RWPE1 (cell line): Measurements from ENCODE around the gene TMEFF1.

Experiments used
- CTCF ChIA-PET: fragments of 350-600 bp; sonication (Branson Sonifier 250); formaldehyde crosslinking; extraction: SDS; loops from one replicate; lab custom pipeline; 2021; lab: Yijun Ruan, JAX
- POLR2A ChIA-PET: fragments of 400-600 bp; formaldehyde crosslinking; extraction: SDS; loops from one replicate; lab custom pipeline; 2020; ENCODE audit warnings: antibody characterized with exemption; ENCODE audit not compliant: low non-redundant PET; lab: Yijun Ruan, JAX
- DNase-seq: peaks from one replicate; pipeline ENCODE4 v3.0.0; 2012; ENCODE audit warnings: low spot score
- H3K27ac ChIP-seq: fragments of 450-650 bp; 2 replicates; pipeline ENCODE4 v1.5.1; 2017
- TF ChIP-seq, protein P1 (sequence below): fragments of 450-650 bp; conservative IDR thresholded peaks from 2 replicates; pipeline ENCODE4 v1.5.1; 2017; ENCODE audit warnings: low read depth, mild to moderate bottlenecking

Gene TMEFF1

DNA sequence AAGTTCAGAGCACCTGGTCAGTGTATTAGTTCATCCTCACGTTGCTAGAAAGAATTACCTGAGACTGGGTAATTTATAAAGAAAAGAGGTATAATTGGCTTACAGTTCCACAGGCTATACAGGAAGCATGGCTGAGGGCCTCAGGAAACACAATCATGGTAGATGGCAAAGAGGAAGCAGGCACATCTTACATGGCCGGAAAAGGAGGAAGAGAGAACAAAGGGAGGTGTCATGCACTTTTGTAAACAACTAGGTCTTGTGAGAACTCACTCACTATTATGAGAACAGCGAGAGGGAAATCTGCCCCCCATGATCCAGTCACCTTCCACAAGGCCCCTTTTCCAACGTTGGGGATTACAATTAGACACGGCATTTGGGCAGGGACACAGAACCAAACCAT, 76.1 kb downstream of the TMEFF1 start:
- no peak overlapping the region for H3K27ac ChIP-seq
- DNase-seq, result no peak
- POLR2A ChIA-PET, result no interaction called here
- CTCF ChIA-PET, result no interaction called here
- TF ChIP-seq, protein P1, sequence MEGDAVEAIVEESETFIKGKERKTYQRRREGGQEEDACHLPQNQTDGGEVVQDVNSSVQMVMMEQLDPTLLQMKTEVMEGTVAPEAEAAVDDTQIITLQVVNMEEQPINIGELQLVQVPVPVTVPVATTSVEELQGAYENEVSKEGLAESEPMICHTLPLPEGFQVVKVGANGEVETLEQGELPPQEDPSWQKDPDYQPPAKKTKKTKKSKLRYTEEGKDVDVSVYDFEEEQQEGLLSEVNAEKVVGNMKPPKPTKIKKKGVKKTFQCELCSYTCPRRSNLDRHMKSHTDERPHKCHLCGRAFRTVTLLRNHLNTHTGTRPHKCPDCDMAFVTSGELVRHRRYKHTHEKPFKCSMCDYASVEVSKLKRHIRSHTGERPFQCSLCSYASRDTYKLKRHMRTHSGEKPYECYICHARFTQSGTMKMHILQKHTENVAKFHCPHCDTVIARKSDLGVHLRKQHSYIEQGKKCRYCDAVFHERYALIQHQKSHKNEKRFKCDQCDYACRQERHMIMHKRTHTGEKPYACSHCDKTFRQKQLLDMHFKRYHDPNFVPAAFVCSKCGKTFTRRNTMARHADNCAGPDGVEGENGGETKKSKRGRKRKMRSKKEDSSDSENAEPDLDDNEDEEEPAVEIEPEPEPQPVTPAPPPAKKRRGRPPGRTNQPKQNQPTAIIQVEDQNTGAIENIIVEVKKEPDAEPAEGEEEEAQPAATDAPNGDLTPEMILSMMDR, result no peak

DNA sequence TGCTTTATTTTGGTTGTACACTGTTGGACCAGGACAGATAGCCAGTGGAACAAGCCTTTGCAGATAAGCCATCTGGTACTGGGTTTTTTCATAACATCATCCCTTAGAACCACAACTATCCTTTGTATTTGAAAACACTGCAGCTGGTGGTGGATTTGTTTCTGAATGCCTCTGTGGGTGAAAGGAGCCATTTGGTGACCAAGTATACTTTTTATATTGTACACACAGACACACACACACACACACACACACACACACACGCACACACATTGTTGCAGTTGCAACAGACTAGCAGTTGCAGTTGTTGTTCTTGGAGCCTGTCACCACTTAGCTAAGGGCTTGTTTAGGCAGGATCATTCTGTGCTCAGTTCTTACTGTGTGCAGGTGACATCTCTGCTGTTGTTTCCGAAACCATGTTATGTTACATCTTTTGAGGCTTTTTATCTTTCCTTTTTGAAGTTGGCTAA, 82.0 kb downstream of the TMEFF1 start:
- no peak overlapping the region for H3K27ac ChIP-seq
- ChIA-PET POLR2A (no interaction called here), CTCF (no interaction called here)
- TF ChIP-seq, protein P1, result no peak
- no peak for DNase-seq

DNA sequence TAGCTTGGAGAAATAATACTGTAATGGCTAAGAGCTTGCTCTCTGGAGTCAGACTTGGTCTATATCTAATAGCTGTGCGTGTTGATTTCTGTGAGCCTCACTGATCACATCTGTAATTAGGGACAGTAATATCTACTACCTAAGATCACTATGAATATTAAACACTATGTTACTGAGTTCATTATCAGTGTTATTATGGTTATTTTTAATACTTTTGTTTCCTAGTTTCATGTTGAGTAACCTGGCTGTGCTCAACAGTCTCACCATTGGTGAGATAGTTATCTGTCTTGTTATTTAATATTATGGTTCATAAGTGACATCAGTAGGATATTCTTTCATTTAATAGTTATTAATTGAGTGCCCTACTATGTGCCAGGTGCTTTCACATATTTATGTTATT, 82.5 kb downstream of the TMEFF1 start:
- TF ChIP-seq, protein P1, result no peak
- POLR2A ChIA-PET, result no interaction called here
- no peak for DNase-seq
- H3K27ac ChIP-seq, result no peak overlapping the region
- CTCF ChIA-PET, result interaction anchor here (0.6 kb wide), 1 partner anchor 29 kb away, joined by 4 read pairs; no protein-coding TSS in a partner anchor

- ChIA-PET POLR2A (no interaction called here), CTCF (no interaction called here)
- TF ChIP-seq, protein P1, result no peak
- H3K27ac ChIP-seq, result no peak overlapping the region
- DNase-seq, result no peak
Observed at GRCh38 chr9:100557053-100557452, 84.1 kb downstream of the TMEFF1 start.

- no peak for DNase-seq
- no peak overlapping the region for H3K27ac ChIP-seq
- CTCF ChIA-PET, result interaction anchor here (1.0 kb wide), 1 partner anchor 273 kb away, joined by 3 read pairs; no protein-coding TSS in a partner anchor
- POLR2A ChIA-PET, result no interaction called here
- TF ChIP-seq, protein P1, result no peak
Observed at GRCh38 chr9:100561256-100561655, 88.3 kb downstream of the TMEFF1 start.

DNA sequence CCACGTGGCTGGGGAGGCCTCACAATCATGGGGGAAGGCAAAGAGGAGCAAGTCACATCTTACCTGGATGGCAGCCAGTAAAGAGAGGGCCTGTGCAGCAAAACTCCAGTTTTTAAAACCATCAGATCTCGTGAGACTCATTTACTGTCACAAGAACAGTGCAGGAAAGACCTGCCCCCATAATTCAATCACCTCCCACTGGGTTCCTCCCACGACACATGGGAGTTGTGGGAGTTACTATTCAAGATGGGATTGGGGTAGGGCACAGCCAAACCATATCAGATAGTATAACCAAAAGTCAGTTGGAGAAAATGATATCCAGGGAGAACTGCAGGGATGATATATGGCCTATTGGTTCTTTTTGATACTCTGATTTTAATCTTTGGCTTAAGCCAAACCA, 94.9 kb downstream of the TMEFF1 start:
- ChIA-PET POLR2A (interaction anchor here (0.6 kb wide), 1 partner anchor 167 kb away, joined by 4 read pairs; no protein-coding TSS in a partner anchor), CTCF (no interaction called here)
- TF ChIP-seq, protein P1, result no peak
- no peak overlapping the region for H3K27ac ChIP-seq
- no peak for DNase-seq
